ENCODE measurements around the gene IMPDH2. TPM values are rescaled to one million over a fixed set of nuclear protein-coding genes. Genes with fewer than 3 reads are reported as not detected.

Gene IMPDH2
- total RNA-seq, 4 donors from 2014 or later: 108 to 156 (median 128) TPM

DNA sequence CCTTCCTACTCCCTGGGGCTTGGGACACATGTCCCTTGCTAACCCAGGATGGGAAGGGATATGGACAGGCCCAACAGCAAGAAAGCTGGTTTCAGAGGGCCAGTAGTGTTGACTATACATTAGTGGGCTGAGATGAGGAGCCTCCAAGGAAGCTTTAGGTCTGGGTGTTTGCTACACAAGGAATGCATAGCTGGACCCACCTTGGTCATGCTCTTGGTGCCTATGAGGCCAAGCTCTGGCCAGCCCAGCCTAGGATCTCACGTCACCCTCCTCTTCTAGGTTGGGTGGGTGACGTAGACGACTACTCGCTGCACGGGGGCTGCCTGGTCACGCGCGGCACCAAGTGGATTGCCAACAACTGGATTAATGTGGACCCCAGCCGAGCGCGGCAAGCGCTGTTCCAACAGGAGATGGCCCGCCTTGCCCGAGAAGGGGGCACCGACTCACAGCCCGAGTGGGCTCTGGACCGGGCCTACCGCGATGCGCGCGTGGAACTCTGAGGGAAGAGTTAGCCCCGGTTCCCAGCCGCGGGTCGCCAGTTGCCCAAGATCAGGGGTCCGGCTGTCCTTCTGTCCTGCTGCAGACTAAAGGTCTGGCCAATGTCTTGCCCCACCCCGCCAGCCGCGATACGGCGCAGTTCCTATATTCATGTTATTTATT is 22.7 kb downstream of the IMPDH2 start:
- no peak for DNase-seq (ENCODE audit: low spot score in 2 of 2)
- Histone ChIP-seq H3K4me1 (peaks cover 0 to 28% (median 11%) of the 10 kb centered on the region in 4 donors), H3K4me3 (peak overlapping the region; percentile 80 to 98 (median 87)), H3K27me3 (no peaks in the 10 kb centered on the region), H3K9me3 (no peaks in the 10 kb centered on the region), H3K27ac (peak overlapping the region; percentile 97 to 99 (median 98)), H3K36me3 (peaks cover 0 to 33% (median 0%) of the 10 kb centered on the region in 3 donors)
- 3% methylated on average over 21 of the region's 32 CpGs; no CpG with 5 or more reads in 1 of the 2 donors for WGBS, 2 donors
- TF ChIP-seq, protein P1, sequence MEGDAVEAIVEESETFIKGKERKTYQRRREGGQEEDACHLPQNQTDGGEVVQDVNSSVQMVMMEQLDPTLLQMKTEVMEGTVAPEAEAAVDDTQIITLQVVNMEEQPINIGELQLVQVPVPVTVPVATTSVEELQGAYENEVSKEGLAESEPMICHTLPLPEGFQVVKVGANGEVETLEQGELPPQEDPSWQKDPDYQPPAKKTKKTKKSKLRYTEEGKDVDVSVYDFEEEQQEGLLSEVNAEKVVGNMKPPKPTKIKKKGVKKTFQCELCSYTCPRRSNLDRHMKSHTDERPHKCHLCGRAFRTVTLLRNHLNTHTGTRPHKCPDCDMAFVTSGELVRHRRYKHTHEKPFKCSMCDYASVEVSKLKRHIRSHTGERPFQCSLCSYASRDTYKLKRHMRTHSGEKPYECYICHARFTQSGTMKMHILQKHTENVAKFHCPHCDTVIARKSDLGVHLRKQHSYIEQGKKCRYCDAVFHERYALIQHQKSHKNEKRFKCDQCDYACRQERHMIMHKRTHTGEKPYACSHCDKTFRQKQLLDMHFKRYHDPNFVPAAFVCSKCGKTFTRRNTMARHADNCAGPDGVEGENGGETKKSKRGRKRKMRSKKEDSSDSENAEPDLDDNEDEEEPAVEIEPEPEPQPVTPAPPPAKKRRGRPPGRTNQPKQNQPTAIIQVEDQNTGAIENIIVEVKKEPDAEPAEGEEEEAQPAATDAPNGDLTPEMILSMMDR (IDR thresholded peaks at IDR 0.05): no peak
- TF ChIP-seq EP300 (IDR thresholded peaks at IDR 0.05) (no peak), POLR2A (IDR thresholded peaks at IDR 0.05) (no peak)

- DNase-seq (ENCODE audit: low spot score in 2 of 2): no peak
- no peak for TF ChIP-seq EP300 (IDR thresholded peaks at IDR 0.05)
- TF ChIP-seq, protein P1 (IDR thresholded peaks at IDR 0.05): no peak
- TF ChIP-seq POLR2A (IDR thresholded peaks at IDR 0.05): no peak
- H3K9me3 ChIP-seq: no peaks in the 10 kb centered on the region
- H3K4me1 ChIP-seq: peaks cover 0 to 28% (median 11%) of the 10 kb centered on the region in 4 donors
- 84 to 94% methylated on average over 5 of the region's 5 CpGs for WGBS, 2 donors
- H3K4me3 ChIP-seq: peak overlapping the region in 1 of 4 donors; percentile 80
- peaks cover 0 to 29% (median 0%) of the 10 kb centered on the region in 3 donors for H3K36me3 ChIP-seq
- H3K27me3 ChIP-seq: no peaks in the 10 kb centered on the region
- peak overlapping the region; percentile 97 to 99 (median 98) for H3K27ac ChIP-seq
These were observed 23.2 kb downstream of the IMPDH2 start for GRCh38 chr3:49005998-49006397.

- WGBS, 2 donors: 96 to 97% methylated on average over 3 of the region's 3 CpGs
- H3K27me3 ChIP-seq: no peaks in the 10 kb centered on the region
- TF ChIP-seq, protein P1 (IDR thresholded peaks at IDR 0.05): no peak
- TF ChIP-seq EP300 (IDR thresholded peaks at IDR 0.05) (no peak), POLR2A (IDR thresholded peaks at IDR 0.05) (no peak)
- H3K9me3 ChIP-seq: no peaks in the 10 kb centered on the region
- peak overlapping the region in 1 of 4 donors; percentile 97 for H3K27ac ChIP-seq
- H3K36me3 ChIP-seq: peaks cover 0 to 26% (median 0%) of the 10 kb centered on the region in 3 donors
- H3K4me1 ChIP-seq: peaks cover 0 to 28% (median 11%) of the 10 kb centered on the region in 4 donors
- no peak for DNase-seq (ENCODE audit: low spot score in 2 of 2)
- H3K4me3 ChIP-seq: no peak overlapping the region
These were observed 23.9 kb downstream of the IMPDH2 start for GRCh38 chr3:49005303-49005680.

- H3K9me3 ChIP-seq: no peaks in the 10 kb centered on the region
- no peak for DNase-seq (ENCODE audit: low spot score in 2 of 2)
- peaks cover 0 to 28% (median 11%) of the 10 kb centered on the region in 4 donors for H3K4me1 ChIP-seq
- H3K27me3 ChIP-seq: no peaks in the 10 kb centered on the region
- no peak for TF ChIP-seq EP300 (IDR thresholded peaks at IDR 0.05)
- WGBS, 2 donors: 86 to 88% methylated on average over 15 of the region's 16 CpGs
- H3K4me3 ChIP-seq: no peak overlapping the region
- peaks cover 0 to 29% (median 0%) of the 10 kb centered on the region in 3 donors for H3K36me3 ChIP-seq
- H3K27ac ChIP-seq: no peak overlapping the region
These were observed 24.6 kb downstream of the IMPDH2 start for GRCh38 chr3:49004352-49005302.

GRCh38 chr3:49001155-49001554 is 28.0 kb downstream of the IMPDH2 start:
- H3K27ac ChIP-seq: no peak overlapping the region
- H3K36me3 ChIP-seq: peaks cover 0 to 59% (median 4%) of the 10 kb centered on the region in 3 donors

More at GRCh38 chr3:49001155-49001554, 28.0 kb downstream of the IMPDH2 start:
- H3K9me3 ChIP-seq: no peaks in the 10 kb centered on the region
- no peaks in the 10 kb centered on the region for H3K27me3 ChIP-seq
- H3K4me1 ChIP-seq: peaks cover 0 to 11% (median 1%) of the 10 kb centered on the region in 4 donors
- 88 to 92% methylated on average over 6 of the region's 6 CpGs for whole genome bisulfite sequencing, 2 donors
- TF ChIP-seq EP300 (IDR thresholded peaks at IDR 0.05) (no peak), POLR2A (IDR thresholded peaks at IDR 0.05) (no peak)
- TF ChIP-seq, protein P1 (IDR thresholded peaks at IDR 0.05): no peak
- DNase-seq (ENCODE audit: low spot score in 2 of 2): no peak
- no peak overlapping the region for H3K4me3 ChIP-seq
